C4-2B (cell line): ENCODE measurements around the gene CDIPT.
A peak's percentile ranks its signal among the peaks of the same experiment; 100 is the strongest.

ENCODE experiments used
- ZFX ChIP-seq: fragments of 450-650 bp; IDR thresholded peaks from 2 replicates; pipeline ENCODE4 v1.6.1; 2017
- TF ChIP-seq, protein P1 (sequence below): fragments of 450-650 bp; conservative IDR thresholded peaks from 2 replicates; pipeline ENCODE4 v1.5.1; 2017; ENCODE audit warnings: mild to moderate bottlenecking

DNA sequence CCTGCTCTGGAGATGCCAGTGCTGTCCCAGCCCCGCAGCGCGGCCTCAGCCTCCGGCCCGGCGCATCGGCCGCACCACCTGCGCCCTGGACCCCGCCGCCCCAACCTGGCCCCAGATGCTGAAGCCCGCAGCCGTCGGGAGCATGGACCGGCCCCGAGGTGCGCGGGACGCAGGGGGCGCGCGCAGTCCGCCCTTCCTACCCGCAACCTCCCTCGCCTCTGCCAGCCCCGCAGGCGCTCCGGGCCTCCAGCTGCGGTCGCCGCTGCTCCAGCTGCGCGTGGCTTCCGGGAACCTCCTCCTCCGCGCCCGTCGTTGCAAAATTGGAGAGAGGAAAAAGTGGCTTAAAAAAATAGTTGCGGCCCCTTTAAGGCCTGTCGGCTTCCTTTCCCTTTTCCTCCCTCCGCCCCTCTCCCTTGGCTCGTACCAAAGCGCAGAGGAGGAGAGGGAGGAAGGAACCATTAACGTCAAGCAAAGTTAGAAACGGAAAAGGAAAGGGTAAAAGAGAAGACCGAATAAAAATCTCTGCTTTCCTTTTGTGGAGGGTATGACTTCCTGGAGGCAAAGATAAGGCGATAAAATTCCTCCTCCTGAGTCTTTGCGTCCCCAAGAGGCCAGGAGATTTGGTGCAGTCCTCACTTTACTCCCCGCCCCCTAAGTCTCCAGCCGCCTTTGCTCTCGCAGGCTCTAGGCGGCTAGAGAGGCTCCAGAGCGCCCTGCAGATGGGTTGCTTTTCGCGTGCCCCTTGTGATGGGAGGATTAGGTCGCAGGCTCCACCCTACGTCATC is at the start of gene CDIPT:
- TF ChIP-seq, protein P1, sequence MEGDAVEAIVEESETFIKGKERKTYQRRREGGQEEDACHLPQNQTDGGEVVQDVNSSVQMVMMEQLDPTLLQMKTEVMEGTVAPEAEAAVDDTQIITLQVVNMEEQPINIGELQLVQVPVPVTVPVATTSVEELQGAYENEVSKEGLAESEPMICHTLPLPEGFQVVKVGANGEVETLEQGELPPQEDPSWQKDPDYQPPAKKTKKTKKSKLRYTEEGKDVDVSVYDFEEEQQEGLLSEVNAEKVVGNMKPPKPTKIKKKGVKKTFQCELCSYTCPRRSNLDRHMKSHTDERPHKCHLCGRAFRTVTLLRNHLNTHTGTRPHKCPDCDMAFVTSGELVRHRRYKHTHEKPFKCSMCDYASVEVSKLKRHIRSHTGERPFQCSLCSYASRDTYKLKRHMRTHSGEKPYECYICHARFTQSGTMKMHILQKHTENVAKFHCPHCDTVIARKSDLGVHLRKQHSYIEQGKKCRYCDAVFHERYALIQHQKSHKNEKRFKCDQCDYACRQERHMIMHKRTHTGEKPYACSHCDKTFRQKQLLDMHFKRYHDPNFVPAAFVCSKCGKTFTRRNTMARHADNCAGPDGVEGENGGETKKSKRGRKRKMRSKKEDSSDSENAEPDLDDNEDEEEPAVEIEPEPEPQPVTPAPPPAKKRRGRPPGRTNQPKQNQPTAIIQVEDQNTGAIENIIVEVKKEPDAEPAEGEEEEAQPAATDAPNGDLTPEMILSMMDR, result peak; percentile 87
- TF ChIP-seq ZFX, result peak; percentile 47; the same call in 1 of the 2 replicates
